ENCODE measurements around the gene GBA2. TPM values are rescaled to one million over a fixed set of nuclear protein-coding genes. Genes with fewer than 3 reads are reported as not detected.

The GBA2 gene
- polyA plus RNA-seq, 1 of the 3 experiments (the other 2 are of a cell fraction) = 71.5 TPM

DNA sequence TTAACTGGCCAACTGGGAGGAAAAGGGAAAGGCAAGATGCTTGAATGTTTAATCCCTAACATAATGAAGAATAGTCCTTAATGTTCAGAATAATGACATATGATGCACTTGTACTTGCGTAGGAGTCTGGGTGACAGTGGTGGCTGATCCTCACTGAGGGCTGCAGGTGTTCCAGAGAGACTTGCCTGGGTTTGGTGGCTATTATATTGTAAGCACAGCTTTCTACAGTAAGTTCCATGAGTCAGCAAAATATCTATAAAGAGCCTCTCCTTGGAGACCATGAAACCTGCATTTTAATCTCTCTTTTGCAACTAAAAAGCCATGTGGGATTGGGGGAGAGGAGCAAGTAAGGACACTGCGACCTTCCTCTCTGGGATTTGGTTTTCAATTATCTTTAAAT is 40.5 kb upstream of the GBA2 start (continued):
- TF ChIP-seq, protein P1, sequence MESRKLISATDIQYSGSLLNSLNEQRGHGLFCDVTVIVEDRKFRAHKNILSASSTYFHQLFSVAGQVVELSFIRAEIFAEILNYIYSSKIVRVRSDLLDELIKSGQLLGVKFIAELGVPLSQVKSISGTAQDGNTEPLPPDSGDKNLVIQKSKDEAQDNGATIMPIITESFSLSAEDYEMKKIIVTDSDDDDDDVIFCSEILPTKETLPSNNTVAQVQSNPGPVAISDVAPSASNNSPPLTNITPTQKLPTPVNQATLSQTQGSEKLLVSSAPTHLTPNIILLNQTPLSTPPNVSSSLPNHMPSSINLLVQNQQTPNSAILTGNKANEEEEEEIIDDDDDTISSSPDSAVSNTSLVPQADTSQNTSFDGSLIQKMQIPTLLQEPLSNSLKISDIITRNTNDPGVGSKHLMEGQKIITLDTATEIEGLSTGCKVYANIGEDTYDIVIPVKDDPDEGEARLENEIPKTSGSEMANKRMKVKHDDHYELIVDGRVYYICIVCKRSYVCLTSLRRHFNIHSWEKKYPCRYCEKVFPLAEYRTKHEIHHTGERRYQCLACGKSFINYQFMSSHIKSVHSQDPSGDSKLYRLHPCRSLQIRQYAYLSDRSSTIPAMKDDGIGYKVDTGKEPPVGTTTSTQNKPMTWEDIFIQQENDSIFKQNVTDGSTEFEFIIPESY (IDR thresholded peaks at IDR 0.05; ENCODE audit: borderline replicate concordance, low read depth) = no peak
- no peak for TF ChIP-seq GABPA (IDR thresholded peaks at IDR 0.05; ENCODE audit: low read depth)

DNA sequence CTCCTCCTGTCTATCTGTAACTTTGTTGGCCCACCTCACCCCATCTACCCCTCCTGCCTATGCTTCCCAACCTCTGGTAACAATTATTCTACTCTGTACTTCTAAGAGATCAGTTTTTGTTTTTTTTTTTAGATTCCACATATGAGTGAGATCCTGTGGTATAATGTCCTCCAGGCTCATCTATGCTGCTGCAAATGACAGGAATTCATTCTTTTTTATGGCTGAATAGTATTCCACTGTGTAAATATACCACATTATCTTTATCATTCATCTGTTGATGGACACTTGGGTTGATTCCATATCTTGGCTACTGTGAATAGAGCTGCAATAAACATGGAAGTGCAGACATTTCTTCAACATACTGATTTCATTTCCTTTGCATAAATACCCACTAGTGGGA is 34.4 kb upstream of the GBA2 start:
- ChIA-PET CTCF (no interaction called here), POLR2A (no interaction called here)
- Histone ChIP-seq H2AFZ (ENCODE audit: low read depth) (no peak overlapping the region), H3K4me3 (ENCODE audit: low read depth in 2 of 2, low read length in 1 of 2) (no peak overlapping the region), H4K20me1 (ENCODE audit: insufficient read depth) (no peaks in the 10 kb centered on the region), H3F3A (replicated peaks; ENCODE audit: insufficient read depth) (no peaks in the 10 kb centered on the region), H3K9me3 (no peaks in the 10 kb centered on the region), H3K9me2 (no peaks in the 10 kb centered on the region), H3K27ac (ENCODE audit: low read depth in 2 of 2, low read length in 1 of 2) (no peak overlapping the region), H3K79me2 (ENCODE audit: insufficient read depth) (no peaks in the 10 kb centered on the region), H3K27me3 (ENCODE audit: insufficient read depth) (no peaks in the 10 kb centered on the region), H3K4me2 (no peak overlapping the region), H3K9ac (no peak overlapping the region), H3K36me3 (replicated peaks in 1 of 2; ENCODE audit: control insufficient read depth in 1 of 2, insufficient read depth in 2 of 2, low read length in 1 of 2) (no peaks in the 10 kb centered on the region), H3K4me1 (ENCODE audit: control insufficient read depth in 1 of 2, insufficient read depth in 2 of 2, low read depth in 1 of 2, low read length in 1 of 2) (no peaks in the 10 kb centered on the region)
- no peak for DNase-seq
- TF ChIP-seq, protein P2, sequence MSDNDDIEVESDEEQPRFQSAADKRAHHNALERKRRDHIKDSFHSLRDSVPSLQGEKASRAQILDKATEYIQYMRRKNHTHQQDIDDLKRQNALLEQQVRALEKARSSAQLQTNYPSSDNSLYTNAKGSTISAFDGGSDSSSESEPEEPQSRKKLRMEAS (IDR thresholded peaks at IDR 0.05; ENCODE audit: low read depth) = no peak
- TF ChIP-seq GABPA (IDR thresholded peaks at IDR 0.05; ENCODE audit: low read depth) (no peak), FOXJ3 (CRISPR knock-in tag; IDR thresholded peaks at IDR 0.05) (no peak), TEAD4 (IDR thresholded peaks at IDR 0.05; ENCODE audit: borderline replicate concordance, insufficient read depth) (no peak)

DNA sequence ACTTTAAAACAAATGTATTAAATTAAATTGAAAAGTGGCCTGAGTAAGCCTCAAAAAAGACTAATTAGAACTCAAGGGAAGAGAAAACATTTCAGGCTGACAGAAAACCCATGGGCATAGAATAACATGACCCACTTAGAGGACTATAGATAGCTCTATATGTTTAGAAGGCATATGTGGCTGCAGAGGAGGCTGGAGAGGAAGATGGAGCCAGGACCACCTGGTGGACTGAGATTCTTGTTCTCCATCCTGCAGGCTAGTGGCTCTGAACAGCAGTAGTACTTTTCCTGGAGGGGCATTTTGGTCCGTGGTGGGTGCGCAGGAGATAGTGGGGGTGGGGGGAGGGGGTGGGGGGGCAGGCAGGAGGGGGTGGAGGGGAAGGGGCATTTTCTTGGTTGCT is 32.0 kb upstream of the GBA2 start:
- ChIA-PET CTCF (interaction anchor here (0.6 to 1.1 kb wide), 3 partner anchors 8 to 75 kb away, joined by 3 read pairs; no protein-coding TSS in a partner anchor), POLR2A (no interaction called here)
- H3K9me3 ChIP-seq = no peaks in the 10 kb centered on the region
- WGBS (ENCODE audit: low lambda C conversion rate) = 81% methylated on average over 2 of the region's 2 CpGs
- no peak overlapping the region for H3K9ac ChIP-seq
- H3K9me2 ChIP-seq = no peaks in the 10 kb centered on the region
- H3K4me2 ChIP-seq = no peak overlapping the region
- H3K27ac ChIP-seq (ENCODE audit: low read depth in 2 of 2, low read length in 1 of 2) = no peak overlapping the region
- no peaks in the 10 kb centered on the region for H3K4me1 ChIP-seq (ENCODE audit: control insufficient read depth in 1 of 2, insufficient read depth in 2 of 2, low read depth in 1 of 2, low read length in 1 of 2)
- no peak for TF ChIP-seq MEF2A (IDR thresholded peaks at IDR 0.05; ENCODE audit: borderline replicate concordance, low read depth)
- H3K4me3 ChIP-seq (ENCODE audit: low read depth in 2 of 2, low read length in 1 of 2) = no peak overlapping the region
- no peak for DNase-seq
- H4K20me1 ChIP-seq (ENCODE audit: insufficient read depth) = no peaks in the 10 kb centered on the region
- no peaks in the 10 kb centered on the region for H3K27me3 ChIP-seq (ENCODE audit: insufficient read depth)
- no peaks in the 10 kb centered on the region for H3F3A ChIP-seq (replicated peaks; ENCODE audit: insufficient read depth)
- H3K79me2 ChIP-seq (ENCODE audit: insufficient read depth) = no peaks in the 10 kb centered on the region
- no peaks in the 10 kb centered on the region for H3K36me3 ChIP-seq (replicated peaks in 1 of 2; ENCODE audit: control insufficient read depth in 1 of 2, insufficient read depth in 2 of 2, low read length in 1 of 2)
- no peak overlapping the region for H2AFZ ChIP-seq (ENCODE audit: low read depth)

DNA sequence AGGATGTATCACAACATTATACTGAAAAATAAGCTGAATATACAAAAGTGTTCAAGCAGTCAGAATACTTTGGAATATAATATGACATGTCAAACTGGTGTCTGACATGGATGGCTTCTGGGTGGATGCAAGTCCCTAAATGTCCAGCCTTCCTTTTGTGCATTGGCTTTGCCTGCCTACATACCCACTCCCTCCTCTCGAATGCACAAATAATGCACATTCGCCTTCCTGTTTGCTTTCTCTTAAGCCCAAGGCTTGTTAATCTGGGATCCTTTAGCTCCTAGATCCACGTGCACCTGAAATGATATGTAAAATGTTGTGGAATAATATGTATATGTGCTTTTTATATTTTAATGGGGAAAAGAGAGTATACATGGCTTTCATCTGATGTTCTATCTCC is 29.5 kb upstream of the GBA2 start:
- no peak overlapping the region for H3K4me2 ChIP-seq
- no peaks in the 10 kb centered on the region for H3K27me3 ChIP-seq (ENCODE audit: insufficient read depth)
- no peaks in the 10 kb centered on the region; a peak in 1 of 4 replicates for H3K4me1 ChIP-seq (ENCODE audit: control insufficient read depth in 1 of 2, insufficient read depth in 2 of 2, low read depth in 1 of 2, low read length in 1 of 2)
- no peaks in the 10 kb centered on the region for H3K9me2 ChIP-seq
- no peaks in the 10 kb centered on the region for H3F3A ChIP-seq (replicated peaks; ENCODE audit: insufficient read depth)
- H4K20me1 ChIP-seq (ENCODE audit: insufficient read depth) = no peaks in the 10 kb centered on the region
- H3K36me3 ChIP-seq (replicated peaks in 1 of 2; ENCODE audit: control insufficient read depth in 1 of 2, insufficient read depth in 2 of 2, low read length in 1 of 2) = no peaks in the 10 kb centered on the region
- H3K9me3 ChIP-seq = no peaks in the 10 kb centered on the region
- H3K27ac ChIP-seq (ENCODE audit: low read depth in 2 of 2, low read length in 1 of 2) = no peak overlapping the region
- ChIA-PET CTCF (interaction anchor here (0.6 to 2.0 kb wide), 7 partner anchors 9 to 175 kb away, joined by 3 to 24 read pairs (median 3); partner anchors contain the start of genes CREB3 and TLN1), POLR2A (no interaction called here)
- no peak overlapping the region for H3K4me3 ChIP-seq (ENCODE audit: low read depth in 2 of 2, low read length in 1 of 2)
- DNase-seq = no peak
- H3K9ac ChIP-seq = no peak overlapping the region
- no peak overlapping the region for H2AFZ ChIP-seq (ENCODE audit: low read depth)
- 94% methylated on average over 3 of the region's 3 CpGs for WGBS (ENCODE audit: low lambda C conversion rate)
- no peaks in the 10 kb centered on the region for H3K79me2 ChIP-seq (ENCODE audit: insufficient read depth)
- TF ChIP-seq RFX5 (IDR thresholded peaks at IDR 0.05; ENCODE audit: low read length) = no peak
- TF ChIP-seq, protein P3, sequence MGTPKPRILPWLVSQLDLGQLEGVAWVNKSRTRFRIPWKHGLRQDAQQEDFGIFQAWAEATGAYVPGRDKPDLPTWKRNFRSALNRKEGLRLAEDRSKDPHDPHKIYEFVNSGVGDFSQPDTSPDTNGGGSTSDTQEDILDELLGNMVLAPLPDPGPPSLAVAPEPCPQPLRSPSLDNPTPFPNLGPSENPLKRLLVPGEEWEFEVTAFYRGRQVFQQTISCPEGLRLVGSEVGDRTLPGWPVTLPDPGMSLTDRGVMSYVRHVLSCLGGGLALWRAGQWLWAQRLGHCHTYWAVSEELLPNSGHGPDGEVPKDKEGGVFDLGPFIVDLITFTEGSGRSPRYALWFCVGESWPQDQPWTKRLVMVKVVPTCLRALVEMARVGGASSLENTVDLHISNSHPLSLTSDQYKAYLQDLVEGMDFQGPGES (IDR thresholded peaks at IDR 0.05; ENCODE audit: low read depth, low read length) = no peak
- no peak for TF ChIP-seq POLR2AphosphoS5 (IDR thresholded peaks at IDR 0.05; ENCODE audit: low read depth, low read length)
- TF ChIP-seq FOXJ3 (CRISPR knock-in tag; IDR thresholded peaks at IDR 0.05) = no peak
- TF ChIP-seq RXRA (IDR thresholded peaks at IDR 0.05; ENCODE audit: borderline replicate concordance, low read depth) = no peak
- TF ChIP-seq GABPA (IDR thresholded peaks at IDR 0.05; ENCODE audit: low read depth) = no peak
- TF ChIP-seq EP300 (IDR thresholded peaks at IDR 0.05; ENCODE audit: borderline replicate concordance in 1 of 2, low read depth in 1 of 2, low read length in 1 of 2) = no peak
- TF ChIP-seq, protein P2 (IDR thresholded peaks at IDR 0.05; ENCODE audit: low read depth) = no peak
- TF ChIP-seq MXI1 (IDR thresholded peaks at IDR 0.05; ENCODE audit: low read depth, low read length) = no peak
- TF ChIP-seq NFIC (IDR thresholded peaks at IDR 0.05; ENCODE audit: borderline replicate concordance) = no peak
- TF ChIP-seq JUND (IDR thresholded peaks at IDR 0.05) = no peak
- TF ChIP-seq RAD21 (IDR thresholded peaks at IDR 0.05; ENCODE audit: low read length) = no peak
- TF ChIP-seq CHD2 (IDR thresholded peaks at IDR 0.05; ENCODE audit: low read length, partially characterized antibody) = no peak

Measured in SK-N-SH (cell line).